Stimulated activated CD8-positive, alpha-beta memory T cell treated with anti-CD3 and anti-CD28 coated beads, Interleukin-12 subunit alpha, Interleukin-12 subunit beta, amount 100 ng/mL, for 24 hours (primary cell): Measurements from ENCODE around the gene OR51M1.

ENCODE experiments used
- DNase-seq: peaks from one replicate; pipeline ENCODE4 v3.0.0-alpha.2; 2020; ENCODE audit errors: extremely low read depth

Gene OR51M1

GRCh38 chr11:5390210-5390609 is 6.6 kb downstream of the OR51M1 start:
- DNase-seq, result no peak

GRCh38 chr11:5394091-5394490 is 10.5 kb downstream of the OR51M1 start:
- no peak for DNase-seq

GRCh38 chr11:5398936-5399335 is 15.3 kb downstream of the OR51M1 start:
- no peak for DNase-seq

- no peak for DNase-seq
These were observed 21.6 kb downstream of the OR51M1 start for GRCh38 chr11:5405173-5405572.

GRCh38 chr11:5420993-5421392 is 37.4 kb downstream of the OR51M1 start:
- DNase-seq, result no peak

GRCh38 chr11:5421811-5422210 is 38.2 kb downstream of the OR51M1 start, which contains the start of gene OR51Q1:
Gene OR51Q1, plus strand, starts transcription at chr11:5422111. Its CDS starts 90 bp downstream, at chr11:5422201.
- DNase-seq, result no peak

- DNase-seq, result no peak
These were observed 39.5 kb downstream of the OR51M1 start for GRCh38 chr11:5423131-5423530.

- DNase-seq, result no peak
These were observed 57.8 kb downstream of the OR51M1 start, which contains the start of gene OR51I1 for GRCh38 chr11:5441414-5441813. Gene OR51I1, minus strand, starts transcription at chr11:5441514. Its CDS starts 0 bp downstream, at chr11:5441514.
